HG02840 (cell line): Measurements from ENCODE around the gene GOLGA2.
A peak's percentile ranks its signal among the peaks of the same experiment; 100 is the strongest.
"Not testable (repeated sequence)": the region's sequence is repeated elsewhere in the genome, so short reads cannot be mapped to it uniquely, and the experiment has no call there.

Experiments used
- ATAC-seq: cut with Tn5 transposase; IDR thresholded peaks from one replicate; pipeline ENCODE4 v1.9.1; 2021; ENCODE audit warnings: mild to moderate bottlenecking, moderate library complexity, moderate number of reproducible peaks; ENCODE audit not compliant: unreplicated experiment, low FRiP score

GOLGA2 gene

DNA sequence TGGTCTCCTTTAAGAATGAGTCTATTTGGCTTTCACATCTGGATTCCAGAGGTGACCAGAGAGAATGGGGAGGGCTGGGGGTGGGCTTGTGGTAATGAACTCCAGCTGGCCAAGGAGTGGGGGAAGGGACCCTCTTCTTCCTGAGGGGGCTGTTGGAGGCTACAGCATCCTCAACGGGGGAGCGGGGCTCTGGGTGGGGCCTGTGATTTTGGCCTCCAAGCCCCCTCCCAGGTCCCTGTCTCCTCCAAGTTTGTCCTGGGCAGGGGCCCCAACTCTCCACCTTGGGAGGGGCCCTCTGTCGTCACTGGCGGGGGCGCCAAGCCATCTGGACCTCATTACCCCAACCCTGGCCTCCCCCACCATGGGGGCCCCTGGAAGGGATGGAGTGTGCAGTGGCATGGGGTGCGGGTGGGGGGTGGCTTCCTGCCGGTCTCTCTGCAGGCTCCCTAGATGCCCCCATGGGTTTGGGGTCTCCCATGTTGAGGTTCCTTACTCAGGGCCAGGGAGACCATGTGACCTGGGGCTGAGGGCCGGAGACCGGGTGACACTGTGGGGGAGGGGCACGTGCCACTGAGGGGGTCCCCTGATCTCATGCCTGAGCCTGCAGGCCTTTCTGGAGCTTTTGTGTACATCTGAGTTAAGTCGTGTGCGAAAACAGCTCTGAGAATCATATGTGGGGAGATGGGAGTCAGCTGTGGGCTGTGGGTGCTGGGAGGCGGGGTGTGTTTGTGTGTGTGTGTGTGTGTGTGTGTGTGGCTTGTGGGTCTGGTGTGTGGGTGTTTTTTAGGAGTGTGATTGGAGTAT lies 32.4 kb downstream of the GOLGA2 start:
- no peak for ATAC-seq

DNA sequence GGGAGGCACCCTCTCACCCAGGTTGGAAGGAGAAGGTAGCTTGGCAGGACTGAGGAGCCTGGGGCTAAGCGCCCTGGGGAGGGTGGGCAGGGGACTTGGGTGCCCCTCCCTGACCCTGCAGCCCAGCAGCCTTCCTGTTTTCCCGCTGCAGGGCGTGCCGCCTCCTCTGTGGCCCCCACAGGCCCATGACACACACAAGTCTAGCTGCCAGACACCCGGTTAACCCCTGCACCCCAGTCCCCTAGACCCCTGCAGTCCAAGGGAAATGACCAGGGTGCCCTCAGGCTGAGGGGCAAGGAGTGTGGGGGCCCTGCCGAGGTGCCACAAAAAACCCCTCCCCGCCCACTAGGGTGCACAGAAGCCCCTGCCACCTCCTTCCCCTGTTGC lies 33.0 kb downstream of the GOLGA2 start:
- no peak for ATAC-seq

DNA sequence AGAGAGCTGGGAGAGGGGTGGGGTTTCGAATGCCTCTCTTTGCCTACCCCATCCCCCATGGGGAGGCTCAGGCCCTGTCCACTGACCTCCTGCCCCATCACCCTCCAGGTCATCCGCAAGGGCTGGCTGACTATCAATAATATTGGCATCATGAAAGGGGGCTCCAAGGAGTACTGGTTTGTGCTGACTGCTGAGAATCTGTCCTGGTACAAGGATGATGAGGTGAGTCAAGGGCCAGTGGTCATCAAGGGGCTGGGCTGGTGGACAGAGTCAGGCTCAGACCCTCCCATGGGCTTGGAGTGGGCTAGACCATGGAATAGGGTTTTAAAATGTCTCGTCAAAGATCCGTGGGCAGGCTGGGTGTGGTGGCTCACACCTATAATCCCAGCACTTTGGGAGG lies 33.7 kb downstream of the GOLGA2 start:
- no peak for ATAC-seq

DNA sequence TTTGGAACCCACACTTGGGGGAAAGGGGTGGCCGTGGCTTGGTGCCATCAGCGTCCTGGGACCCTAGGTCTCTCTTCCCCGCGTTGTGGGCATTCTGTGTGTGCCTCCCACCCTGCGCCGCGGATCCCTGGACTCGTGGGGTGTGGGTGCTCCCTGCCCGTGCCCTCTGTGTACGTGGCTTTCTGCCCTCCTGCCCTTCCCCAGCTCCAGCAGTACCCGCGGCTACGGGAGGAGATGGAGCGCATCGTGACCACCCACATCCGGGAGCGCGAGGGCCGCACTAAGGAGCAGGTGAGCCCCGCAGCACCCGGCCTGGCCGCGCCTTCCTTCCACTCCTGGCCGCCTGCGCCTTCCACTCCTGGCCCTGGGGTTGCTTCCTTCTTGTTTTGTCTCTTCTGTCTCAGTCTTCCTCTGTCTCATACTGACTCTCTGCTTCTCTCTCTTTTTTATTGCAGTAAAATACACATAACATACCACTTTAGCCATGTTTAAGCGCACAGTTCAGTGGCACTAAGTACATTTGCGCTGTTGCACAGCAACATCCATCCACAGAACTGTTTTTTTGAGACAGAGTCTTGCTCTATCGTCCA lies 41.9 kb downstream of the GOLGA2 start:
- ATAC-seq: no peak

DNA sequence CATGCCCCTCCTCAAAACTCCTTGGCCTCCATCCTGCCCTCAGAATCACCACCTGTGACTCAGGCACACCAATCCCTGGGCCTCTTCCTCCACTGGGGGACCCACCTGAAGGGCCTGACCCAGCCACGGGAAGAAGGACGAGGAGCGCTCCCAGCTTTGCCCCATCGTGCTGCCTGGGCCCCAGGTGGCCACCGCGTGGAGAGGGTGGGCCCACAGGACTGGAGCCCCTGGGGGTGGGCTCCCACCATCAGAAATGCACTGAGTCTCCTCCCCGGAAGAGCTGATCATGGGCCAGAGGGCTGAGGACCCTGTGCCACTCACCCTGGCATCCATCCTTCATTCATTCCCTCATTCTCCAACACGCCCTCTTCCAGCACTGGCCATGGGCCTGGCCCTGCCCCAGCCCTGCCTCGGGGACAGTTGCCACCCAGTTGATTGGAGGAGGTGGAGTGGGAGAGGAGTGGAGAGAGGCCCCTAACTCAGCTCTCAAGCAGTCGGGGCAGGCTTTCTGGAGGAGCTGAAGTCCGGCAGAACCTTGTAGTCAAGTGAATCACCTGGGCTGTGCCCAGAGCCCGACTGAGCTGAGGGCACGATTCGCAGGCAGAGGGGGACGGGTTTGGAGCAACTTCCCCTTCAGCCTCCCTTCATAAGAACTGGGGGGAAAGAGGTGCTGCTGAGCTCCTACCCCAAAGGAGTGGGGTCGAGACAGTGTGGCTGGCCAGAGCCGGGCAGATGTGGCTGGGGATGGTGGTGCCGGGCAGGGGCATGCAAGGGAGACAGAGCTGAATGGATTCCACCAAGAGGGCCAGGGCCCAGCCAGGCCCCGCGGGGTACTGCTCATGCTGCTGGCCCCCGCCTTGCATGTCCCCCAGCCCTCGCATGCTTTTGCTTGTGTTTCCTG lies 43.0 kb downstream of the GOLGA2 start:
- no peak for ATAC-seq

DNA sequence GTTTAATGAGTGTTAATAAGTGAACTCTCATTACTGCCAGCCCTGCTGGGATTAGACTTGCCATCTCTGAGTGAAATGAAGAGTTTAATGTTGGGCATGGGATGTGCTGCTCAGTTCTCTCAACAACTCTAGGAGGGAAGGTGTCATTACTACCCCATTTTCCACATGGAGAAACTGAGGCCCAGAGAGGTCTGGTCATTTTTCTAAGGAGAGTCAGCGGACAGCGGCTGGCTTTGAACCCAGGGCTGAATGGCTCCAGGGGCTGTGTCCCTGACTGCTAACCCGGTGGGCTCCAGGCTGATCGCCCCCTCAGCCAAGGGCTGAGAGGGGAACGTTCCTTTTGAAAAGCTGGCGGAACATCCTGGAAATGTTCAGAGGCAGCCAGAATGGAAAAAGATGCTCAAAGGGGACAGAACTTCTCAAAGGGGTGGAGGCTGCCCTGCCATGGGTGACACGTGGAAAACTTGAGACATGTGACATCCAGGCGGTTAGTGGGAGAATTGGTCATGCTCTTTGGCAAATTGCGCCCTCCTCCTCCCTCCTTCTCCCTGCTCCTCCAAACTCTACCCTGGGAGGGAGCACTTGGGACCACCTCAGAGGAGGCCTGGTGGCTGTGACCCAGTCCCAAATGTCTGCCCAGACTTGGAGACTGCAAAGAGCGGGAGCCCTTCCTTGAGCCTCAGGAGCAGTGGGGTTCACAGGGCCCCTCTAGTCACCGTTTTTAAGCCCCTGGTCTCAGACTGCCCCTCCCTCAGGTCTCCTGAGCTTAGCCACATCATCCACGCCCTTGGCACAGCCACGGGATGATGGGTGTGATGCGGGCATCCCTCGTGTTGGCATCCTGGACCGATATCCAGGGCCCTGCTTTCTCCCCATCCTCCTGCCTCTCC lies 43.9 kb downstream of the GOLGA2 start:
- no peak for ATAC-seq

DNA sequence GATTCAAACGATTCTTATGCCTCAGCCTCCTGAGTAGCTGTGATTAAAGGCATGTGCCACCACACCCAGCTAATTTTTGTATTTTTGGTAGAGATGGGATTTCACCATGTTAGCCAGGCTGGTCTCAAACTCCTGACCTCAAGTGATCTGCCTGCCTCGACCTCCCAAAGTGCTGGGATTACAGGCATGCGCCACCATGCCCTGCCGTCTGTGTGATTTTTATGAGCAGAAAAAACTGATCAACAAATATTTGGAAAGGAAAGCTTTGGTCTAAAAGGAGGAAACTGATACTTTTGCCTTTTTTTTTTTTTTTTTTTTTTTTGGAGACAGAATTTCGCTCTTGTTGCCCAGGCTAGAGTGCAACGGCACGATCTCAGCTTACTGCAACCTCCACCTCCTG lies 44.9 kb downstream of the GOLGA2 start:
- not testable (repeated sequence) for ATAC-seq

DNA sequence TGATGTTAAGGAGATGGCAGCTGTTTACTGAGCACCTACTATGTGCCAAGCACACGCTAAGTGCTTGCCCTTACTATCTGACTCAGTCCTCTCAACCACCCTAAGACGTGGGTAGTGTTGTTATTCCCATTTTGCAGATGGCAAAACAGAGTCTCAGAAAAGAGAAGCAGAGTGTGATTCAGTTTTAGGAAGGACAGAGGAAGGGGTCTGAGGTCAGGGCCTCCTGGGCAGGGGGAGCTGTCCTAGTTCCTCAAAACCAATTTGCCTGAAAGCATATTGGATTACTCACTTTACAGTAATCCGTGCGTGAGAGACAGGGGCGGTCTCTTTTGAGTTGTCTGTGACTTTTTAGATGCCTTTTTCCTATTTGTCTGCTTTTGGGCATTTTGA lies 49.4 kb downstream of the GOLGA2 start:
- no peak for ATAC-seq

DNA sequence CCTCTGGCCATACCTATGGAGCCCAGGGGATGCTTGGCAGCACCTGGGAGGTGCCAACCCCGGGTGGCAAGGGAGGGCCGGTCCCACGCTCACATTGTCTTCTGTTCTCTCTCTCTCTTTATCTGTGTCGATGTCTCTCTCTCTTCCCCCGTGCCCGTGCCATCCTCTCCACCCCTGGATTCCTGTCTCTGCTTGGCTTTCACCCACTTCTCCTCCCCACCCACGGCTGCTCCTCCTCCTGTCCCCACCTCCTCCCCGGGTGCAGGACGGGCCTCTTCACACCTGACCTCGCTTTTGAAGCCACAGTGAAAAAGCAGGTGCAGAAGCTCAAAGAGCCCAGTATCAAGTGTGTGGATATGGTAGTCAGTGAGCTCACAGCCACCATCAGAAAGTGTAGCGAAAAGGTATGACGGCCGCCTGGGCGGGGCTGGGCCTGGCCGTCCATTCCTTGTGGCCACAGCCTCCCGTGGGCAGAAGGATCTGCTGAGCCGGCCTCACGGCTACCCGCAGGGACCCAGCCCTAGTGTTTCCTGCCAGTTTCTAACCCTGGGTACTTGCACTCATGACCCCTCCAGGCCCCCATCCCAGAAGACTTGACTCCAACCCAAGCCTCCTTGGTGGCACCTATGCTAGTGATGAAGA lies 49.9 kb downstream of the GOLGA2 start:
- no peak for ATAC-seq

DNA sequence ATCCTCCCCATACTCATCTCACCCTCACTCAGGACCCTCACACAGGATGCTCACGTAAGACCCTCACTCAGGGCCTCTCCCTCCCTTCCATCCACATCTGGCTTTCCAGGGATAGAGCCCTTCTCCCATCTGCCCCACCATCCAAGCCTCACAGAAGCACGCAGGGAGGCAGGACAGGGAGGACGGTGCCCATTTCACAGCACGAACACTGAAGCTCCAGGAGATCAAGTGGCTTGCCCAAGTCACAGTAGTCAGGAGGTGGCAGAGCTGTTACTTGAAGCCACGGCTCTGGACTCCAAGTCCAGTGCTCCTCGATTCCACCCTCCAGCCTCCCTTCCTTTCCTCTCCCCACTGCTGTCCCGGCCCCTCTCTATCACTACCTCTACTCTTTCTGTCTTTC lies 50.9 kb downstream of the GOLGA2 start:
- no peak for ATAC-seq

DNA sequence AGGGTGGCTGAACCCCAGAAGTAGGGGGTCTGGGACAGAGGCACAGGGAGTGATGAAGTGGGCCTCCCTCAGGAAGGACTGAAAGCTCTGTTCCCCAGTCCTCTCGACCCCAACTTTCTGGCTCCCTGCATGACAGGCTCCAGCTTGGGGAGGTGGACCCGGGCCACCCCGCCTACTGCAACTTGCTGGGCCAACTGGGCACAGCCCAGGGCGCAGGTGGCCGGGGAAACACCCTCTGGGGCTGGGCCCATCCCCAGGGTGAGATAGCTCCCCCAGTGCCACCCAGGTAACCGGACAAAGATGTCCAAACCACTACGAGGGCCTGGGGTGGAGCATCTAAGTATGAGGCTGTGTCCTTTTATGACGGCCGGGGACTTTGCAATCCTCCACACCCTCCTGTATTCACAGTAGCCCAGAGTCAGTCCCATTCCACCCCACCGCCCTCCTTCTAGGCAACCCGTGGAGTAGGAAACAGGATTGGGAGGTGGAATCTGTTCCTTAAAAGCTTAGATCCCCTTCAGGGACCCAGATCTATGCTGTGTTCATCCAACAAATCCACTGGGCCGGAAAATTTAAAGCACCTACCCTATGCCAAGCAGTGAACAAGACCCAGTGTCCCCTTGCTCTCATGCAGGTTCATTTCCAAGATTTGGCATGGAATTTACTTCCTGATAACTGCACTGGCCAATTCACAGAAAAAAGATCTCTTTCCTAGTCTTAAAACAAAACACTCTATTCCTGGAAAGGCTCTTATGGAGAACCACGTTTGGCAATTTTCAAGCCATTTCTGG lies 52.7 kb downstream of the GOLGA2 start:
- ATAC-seq: no peak

DNA sequence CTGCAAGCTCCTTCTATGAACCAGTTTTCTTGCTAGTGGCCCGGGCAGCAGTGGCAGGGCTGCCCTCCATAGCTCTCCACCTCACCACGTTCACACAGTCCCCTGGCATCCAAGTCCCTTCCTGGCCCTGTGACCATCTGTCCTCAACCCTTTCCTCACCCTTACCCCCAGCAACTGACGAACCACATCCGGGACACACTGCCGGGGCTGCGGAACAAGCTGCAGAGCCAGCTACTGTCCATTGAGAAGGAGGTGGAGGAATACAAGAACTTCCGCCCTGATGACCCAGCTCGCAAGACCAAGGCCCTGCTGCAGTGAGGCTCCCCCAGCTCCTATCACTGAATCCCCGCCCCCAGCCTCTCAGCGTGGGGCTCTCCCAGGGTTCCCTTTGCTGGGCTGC lies 53.8 kb downstream of the GOLGA2 start:
- ATAC-seq: no peak

DNA sequence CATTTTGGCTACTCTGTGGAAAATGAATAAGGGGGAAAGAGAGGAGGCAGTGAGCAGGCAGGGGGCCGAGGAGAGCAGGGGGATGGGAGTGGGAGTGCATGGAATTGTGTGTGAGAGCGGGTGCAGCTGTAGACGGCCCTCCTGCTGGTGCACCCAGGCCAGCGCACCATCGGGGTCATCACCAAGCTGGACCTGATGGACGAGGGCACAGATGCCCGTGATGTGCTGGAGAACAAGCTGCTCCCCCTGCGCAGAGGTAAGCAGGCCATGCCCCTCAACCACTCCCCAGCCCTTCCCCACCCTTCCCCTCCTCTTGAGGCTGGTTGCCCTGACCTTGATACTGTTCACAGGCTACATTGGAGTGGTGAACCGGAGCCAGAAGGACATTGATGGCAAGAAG lies 56.0 kb downstream of the GOLGA2 start:
- ATAC-seq: no peak

DNA sequence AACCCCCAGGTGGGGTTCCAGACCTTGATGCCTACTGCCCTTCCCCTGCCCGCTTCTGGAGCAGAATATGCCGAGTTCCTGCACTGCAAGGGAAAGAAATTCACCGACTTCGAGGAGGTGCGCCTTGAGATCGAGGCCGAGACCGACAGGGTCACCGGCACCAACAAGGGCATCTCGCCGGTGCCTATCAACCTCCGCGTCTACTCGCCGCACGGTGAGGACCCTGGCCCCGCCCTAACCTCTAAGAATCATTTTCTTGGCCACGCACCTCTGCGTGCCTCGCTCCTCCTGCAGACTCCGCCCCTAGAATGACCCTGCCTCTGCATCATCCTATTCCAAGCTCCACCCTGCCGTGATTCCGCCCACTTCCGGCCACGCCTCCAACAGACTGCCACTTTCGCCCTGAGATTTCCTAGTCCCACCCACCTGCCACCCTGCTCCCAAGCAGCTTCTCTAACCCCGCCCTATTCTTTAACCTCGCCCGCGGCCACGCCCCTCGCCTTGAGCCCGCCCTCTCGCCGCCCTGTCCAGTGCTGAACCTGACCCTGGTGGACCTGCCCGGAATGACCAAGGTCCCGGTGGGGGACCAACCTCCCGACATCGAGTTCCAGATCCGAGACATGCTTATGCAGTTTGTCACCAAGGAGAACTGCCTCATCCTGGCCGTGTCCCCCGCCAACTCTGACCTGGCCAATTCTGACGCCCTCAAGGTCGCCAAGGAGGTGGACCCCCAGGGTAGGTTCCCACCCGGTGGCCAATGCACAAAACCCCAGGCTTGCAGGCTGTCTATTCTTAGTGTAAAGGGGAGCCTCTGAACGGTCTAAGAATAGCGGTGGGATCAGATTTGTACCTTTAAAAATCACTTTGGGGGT lies 57.1 kb downstream of the GOLGA2 start:
- peak; percentile 72 for ATAC-seq

DNA sequence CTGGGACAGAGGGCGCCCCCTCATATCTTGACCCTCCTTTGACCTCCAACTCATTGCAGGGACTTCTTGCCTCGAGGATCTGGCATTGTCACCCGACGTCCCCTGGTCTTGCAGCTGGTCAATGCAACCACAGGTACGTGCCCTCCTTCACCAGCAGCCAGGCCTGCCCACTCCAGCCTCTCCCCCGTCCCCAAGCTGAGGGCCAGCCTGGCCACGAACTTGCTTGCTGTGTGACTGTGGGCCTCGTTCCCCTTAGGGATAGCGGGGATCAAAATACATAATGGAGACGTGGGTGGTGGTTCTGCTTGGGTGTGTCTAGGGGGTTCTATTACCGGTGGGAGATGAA lies 57.7 kb downstream of the GOLGA2 start:
- ATAC-seq: no peak

DNA sequence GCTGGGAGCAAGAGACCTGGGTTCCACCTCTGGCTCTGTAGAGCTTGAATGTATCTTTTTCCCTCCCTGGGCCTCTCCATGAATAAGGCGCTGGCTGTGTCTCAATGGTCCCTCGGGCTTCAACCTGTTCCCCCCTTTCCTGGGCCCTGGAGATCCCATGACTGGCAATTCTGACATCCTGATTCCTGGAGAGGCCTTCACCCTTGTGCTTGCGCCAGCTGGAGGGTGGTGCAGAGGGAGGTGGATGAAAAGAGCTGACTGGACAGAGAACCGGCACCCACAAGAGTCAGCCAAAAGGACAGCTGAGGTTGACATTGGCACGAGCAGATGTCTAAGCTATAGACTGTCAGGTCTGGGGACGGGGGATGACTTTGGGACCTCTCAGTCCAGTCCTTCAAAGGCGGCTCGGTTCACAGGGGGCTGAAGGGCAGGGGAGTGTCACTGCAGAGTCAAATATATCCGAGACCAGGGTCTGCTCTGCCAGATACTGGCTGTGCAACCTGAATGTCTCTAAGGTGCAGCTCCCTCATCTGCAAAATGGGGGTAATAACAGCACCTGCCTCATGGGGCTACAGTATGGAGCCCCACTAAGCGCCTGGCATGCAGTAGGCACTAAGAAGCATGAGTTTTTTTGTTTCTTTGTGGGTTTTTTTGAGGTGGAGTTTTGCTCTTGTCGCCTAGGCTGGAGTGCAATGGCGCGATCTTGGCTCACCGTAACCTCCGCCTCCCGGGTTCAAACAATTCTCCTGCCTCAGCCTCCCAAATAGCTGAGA lies 58.8 kb downstream of the GOLGA2 start:
- ATAC-seq: no peak
